GM12878 (cell line): ENCODE measurements around the gene TKT. TPM values are rescaled to one million over a fixed set of nuclear protein-coding genes. Genes with fewer than 3 reads are reported as not detected.

Experiments used
- CHD1 ChIP-seq: IDR thresholded peaks from 2 replicates; pipeline ENCODE4 v1.6.1; 2012; ENCODE audit warnings: low read depth, low read length, improper control_type of control experiment
- MTA2 ChIP-seq: fragments of 450-650 bp; IDR thresholded peaks from 2 replicates; pipeline ENCODE4 v1.6.1; 2016; ENCODE audit warnings: low read depth, mild to moderate bottlenecking, moderate library complexity
- NFIC ChIP-seq: IDR thresholded peaks from 2 replicates; pipeline ENCODE4 v1.6.1; 2012; ENCODE audit warnings: low read depth, mild to moderate bottlenecking, inconsistent platforms, low read length, moderate library complexity
- NR2C1 ChIP-seq: fragments of 450-650 bp; IDR thresholded peaks from 2 replicates; pipeline ENCODE4 v1.6.1; 2017; ENCODE audit warnings: antibody characterized with exemption, mild to moderate bottlenecking, moderate library complexity
- SMC3 ChIP-seq: IDR thresholded peaks from 2 replicates; pipeline ENCODE4 v1.6.1; 2011; ENCODE audit warnings: low read length, improper control_type of control experiment, borderline replicate concordance
- SPI1 ChIP-seq: IDR thresholded peaks from 2 replicates; pipeline ENCODE4 v1.6.1; 2011; ENCODE audit warnings: low read depth, mild to moderate bottlenecking, low read length, moderate library complexity, borderline replicate concordance; ENCODE audit not compliant: insufficient read depth
- TARDBP ChIP-seq: IDR thresholded peaks from 2 replicates; pipeline ENCODE4 v1.6.1; 2016; ENCODE audit warnings: borderline replicate concordance
- TCF3 ChIP-seq: IDR thresholded peaks from 2 replicates; pipeline ENCODE4 v1.6.1; 2012; ENCODE audit warnings: low read depth, mild to moderate bottlenecking, low read length, borderline replicate concordance; ENCODE audit not compliant: insufficient read depth
- polyA plus RNA-seq, 11 experiments: library from polyadenylated mRNA; depleted of rRNA in 4 of 11; unstranded in 6 of 11; stranded (reverse) in 5 of 11; fragments of >200 nt; fragmentation: Nextera tagmentation in 4 of 11; fragmentation: Illumina TruSeq in 1 of 11; extraction: Ambion mirVana in 4 of 11; extraction: Trizol in 1 of 11; gene quantifications; 1 replicate in 1 of 11; 2 replicates in 10 of 11; pipeline versions ENCODE4 v1.2.1 to v1.2.3, GENCODE V29; 2011 to 2016; ENCODE audit warnings: inconsistent platforms in 2 of 11, missing spikeins in 2 of 11, low read depth in 1 of 11
- total RNA-seq, 4 experiments: library from RNA; depleted of rRNA in 3 of 4; stranded (reverse); fragments of >200 nt in 3 of 4; fragmentation: Illumina TruSeq in 1 of 4; extraction: Trizol in 1 of 4; gene quantifications; 2 replicates each; pipeline versions ENCODE4 v1.2.1 to v1.2.3, GENCODE V29; 2013 to 2021
- TF ChIP-seq, protein P1 (sequence below): fragments of 450-650 bp; IDR thresholded peaks from 2 replicates; pipeline ENCODE4 v1.6.1; 2016; ENCODE audit warnings: mild to moderate bottlenecking
- TF ChIP-seq, protein P2 (sequence below): fragments of 450-650 bp; IDR thresholded peaks from 2 replicates; pipeline ENCODE4 v1.6.1; 2018; ENCODE audit warnings: borderline replicate concordance, mild to moderate bottlenecking; ENCODE audit not compliant: partially characterized antibody
- TF ChIP-seq, protein P3 (sequence below): IDR thresholded peaks from 2 replicates; pipeline ENCODE4 v1.6.1; 2011; ENCODE audit warnings: borderline replicate concordance, low read depth, mild to moderate bottlenecking, moderate library complexity, mixed read lengths, low read length; ENCODE audit not compliant: insufficient read depth; ENCODE audit errors: extremely low read length
- TF ChIP-seq, protein P4 (sequence below): fragments of 450-650 bp; IDR thresholded peaks from 2 replicates; pipeline ENCODE4 v1.6.1; 2016; ENCODE audit warnings: mild to moderate bottlenecking
- TF ChIP-seq, protein P5 (sequence below): fragments of 450-650 bp; formaldehyde crosslinking; IDR thresholded peaks from 2 replicates; pipeline ENCODE4 v1.5.0; 2022; ENCODE audit warnings: mild to moderate bottlenecking, missing genetic modification characterization
- TF ChIP-seq, protein P6 (sequence below): fragments of 450-650 bp; IDR thresholded peaks from 2 replicates; pipeline ENCODE4 v1.6.1; 2017; ENCODE audit warnings: antibody characterized with exemption, mild to moderate bottlenecking, moderate library complexity

TKT gene
- total and polyA plus RNA-seq, 10 of the 15 experiments (the other 5 are each of a cell fraction or from before 2014, with no cell fraction given) = 56.4 to 385 (median 143) TPM

DNA sequence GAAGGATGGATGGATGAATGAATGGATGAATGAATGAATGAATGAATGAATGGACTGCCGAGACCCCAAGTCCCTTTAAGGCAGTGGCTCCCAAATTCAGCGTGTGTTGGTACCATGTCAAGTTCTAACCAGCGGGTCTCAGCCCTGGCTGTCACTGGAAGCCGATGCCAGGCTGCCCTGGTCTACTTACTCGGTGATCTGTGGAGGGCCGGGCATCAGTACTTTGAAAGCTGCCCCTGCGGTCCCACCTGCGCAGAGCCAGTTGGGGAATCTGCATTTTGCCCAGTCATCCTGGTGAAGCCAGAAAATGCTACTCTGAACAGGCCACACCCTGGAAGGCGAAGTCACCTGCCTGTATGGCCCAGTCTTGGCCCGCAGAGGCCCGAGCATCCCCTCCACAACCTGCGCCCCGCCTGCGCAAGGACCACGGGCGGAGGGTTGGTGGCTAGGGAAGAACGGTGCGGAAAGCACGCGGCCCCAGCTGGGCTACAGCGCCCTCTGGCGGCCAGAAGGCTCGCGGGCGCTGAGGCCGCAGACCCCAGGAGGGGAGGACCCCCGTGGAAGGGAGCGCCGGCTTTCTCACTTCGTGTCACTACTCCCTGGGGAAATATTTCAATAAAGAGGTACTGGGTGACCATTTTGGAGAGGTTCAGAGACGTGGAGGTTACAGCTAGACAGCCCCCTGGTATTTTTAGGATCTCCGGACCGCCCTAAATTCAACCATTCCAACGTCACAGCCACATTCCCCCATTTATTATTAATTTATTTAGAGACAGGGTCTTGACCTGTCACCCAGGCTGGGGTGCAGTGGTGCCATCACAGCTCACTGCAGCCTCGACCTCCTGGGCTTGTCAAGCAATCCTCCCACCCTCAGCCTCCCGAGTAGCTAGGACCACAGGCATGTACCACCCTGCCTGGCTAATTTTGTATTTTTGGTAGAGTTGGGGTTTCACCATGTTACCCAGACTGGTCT, 59.9 kb downstream of the TKT start (continued):
- TF ChIP-seq SMC3 = peak; percentile 95
- TF ChIP-seq TARDBP = no peak
- TF ChIP-seq CHD1 = no peak
- TF ChIP-seq, protein P1, sequence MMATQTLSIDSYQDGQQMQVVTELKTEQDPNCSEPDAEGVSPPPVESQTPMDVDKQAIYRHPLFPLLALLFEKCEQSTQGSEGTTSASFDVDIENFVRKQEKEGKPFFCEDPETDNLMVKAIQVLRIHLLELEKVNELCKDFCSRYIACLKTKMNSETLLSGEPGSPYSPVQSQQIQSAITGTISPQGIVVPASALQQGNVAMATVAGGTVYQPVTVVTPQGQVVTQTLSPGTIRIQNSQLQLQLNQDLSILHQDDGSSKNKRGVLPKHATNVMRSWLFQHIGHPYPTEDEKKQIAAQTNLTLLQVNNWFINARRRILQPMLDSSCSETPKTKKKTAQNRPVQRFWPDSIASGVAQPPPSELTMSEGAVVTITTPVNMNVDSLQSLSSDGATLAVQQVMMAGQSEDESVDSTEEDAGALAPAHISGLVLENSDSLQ = no peak
- TF ChIP-seq, protein P2, sequence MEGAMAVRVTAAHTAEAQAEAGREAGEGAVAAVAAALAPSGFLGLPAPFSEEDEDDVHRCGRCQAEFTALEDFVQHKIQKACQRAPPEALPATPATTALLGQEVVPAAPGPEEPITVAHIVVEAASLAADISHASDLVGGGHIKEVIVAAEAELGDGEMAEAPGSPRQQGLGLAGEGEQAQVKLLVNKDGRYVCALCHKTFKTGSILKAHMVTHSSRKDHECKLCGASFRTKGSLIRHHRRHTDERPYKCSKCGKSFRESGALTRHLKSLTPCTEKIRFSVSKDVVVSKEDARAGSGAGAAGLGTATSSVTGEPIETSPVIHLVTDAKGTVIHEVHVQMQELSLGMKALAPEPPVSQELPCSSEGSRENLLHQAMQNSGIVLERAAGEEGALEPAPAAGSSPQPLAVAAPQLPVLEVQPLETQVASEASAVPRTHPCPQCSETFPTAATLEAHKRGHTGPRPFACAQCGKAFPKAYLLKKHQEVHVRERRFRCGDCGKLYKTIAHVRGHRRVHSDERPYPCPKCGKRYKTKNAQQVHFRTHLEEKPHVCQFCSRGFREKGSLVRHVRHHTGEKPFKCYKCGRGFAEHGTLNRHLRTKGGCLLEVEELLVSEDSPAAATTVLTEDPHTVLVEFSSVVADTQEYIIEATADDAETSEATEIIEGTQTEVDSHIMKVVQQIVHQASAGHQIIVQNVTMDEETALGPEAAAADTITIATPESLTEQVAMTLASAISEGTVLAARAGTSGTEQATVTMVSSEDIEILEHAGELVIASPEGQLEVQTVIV = no peak
- TF ChIP-seq, protein P3, sequence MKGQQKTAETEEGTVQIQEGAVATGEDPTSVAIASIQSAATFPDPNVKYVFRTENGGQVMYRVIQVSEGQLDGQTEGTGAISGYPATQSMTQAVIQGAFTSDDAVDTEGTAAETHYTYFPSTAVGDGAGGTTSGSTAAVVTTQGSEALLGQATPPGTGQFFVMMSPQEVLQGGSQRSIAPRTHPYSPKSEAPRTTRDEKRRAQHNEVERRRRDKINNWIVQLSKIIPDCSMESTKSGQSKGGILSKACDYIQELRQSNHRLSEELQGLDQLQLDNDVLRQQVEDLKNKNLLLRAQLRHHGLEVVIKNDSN = no peak
- TF ChIP-seq, protein P4, sequence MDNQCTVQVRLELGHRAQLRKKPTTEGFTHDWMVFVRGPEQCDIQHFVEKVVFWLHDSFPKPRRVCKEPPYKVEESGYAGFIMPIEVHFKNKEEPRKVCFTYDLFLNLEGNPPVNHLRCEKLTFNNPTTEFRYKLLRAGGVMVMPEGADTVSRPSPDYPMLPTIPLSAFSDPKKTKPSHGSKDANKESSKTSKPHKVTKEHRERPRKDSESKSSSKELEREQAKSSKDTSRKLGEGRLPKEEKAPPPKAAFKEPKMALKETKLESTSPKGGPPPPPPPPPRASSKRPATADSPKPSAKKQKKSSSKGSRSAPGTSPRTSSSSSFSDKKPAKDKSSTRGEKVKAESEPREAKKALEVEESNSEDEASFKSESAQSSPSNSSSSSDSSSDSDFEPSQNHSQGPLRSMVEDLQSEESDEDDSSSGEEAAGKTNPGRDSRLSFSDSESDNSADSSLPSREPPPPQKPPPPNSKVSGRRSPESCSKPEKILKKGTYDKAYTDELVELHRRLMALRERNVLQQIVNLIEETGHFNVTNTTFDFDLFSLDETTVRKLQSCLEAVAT = no peak
- TF ChIP-seq TCF3 = peak; percentile 78; the same call in 1 of the 2 replicates
- TF ChIP-seq NFIC = no peak
- TF ChIP-seq NR2C1 = no peak
- TF ChIP-seq, protein P5, sequence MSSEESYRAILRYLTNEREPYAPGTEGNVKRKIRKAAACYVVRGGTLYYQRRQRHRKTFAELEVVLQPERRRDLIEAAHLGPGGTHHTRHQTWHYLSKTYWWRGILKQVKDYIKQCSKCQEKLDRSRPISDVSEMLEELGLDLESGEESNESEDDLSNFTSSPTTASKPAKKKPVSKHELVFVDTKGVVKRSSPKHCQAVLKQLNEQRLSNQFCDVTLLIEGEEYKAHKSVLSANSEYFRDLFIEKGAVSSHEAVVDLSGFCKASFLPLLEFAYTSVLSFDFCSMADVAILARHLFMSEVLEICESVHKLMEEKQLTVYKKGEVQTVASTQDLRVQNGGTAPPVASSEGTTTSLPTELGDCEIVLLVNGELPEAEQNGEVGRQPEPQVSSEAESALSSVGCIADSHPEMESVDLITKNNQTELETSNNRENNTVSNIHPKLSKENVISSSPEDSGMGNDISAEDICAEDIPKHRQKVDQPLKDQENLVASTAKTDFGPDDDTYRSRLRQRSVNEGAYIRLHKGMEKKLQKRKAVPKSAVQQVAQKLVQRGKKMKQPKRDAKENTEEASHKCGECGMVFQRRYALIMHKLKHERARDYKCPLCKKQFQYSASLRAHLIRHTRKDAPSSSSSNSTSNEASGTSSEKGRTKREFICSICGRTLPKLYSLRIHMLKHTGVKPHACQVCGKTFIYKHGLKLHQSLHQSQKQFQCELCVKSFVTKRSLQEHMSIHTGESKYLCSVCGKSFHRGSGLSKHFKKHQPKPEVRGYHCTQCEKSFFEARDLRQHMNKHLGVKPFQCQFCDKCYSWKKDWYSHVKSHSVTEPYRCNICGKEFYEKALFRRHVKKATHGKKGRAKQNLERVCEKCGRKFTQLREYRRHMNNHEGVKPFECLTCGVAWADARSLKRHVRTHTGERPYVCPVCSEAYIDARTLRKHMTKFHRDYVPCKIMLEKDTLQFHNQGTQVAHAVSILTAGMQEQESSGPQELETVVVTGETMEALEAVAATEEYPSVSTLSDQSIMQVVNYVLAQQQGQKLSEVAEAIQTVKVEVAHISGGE (CRISPR knock-in tag) = no peak
- TF ChIP-seq, protein P6, sequence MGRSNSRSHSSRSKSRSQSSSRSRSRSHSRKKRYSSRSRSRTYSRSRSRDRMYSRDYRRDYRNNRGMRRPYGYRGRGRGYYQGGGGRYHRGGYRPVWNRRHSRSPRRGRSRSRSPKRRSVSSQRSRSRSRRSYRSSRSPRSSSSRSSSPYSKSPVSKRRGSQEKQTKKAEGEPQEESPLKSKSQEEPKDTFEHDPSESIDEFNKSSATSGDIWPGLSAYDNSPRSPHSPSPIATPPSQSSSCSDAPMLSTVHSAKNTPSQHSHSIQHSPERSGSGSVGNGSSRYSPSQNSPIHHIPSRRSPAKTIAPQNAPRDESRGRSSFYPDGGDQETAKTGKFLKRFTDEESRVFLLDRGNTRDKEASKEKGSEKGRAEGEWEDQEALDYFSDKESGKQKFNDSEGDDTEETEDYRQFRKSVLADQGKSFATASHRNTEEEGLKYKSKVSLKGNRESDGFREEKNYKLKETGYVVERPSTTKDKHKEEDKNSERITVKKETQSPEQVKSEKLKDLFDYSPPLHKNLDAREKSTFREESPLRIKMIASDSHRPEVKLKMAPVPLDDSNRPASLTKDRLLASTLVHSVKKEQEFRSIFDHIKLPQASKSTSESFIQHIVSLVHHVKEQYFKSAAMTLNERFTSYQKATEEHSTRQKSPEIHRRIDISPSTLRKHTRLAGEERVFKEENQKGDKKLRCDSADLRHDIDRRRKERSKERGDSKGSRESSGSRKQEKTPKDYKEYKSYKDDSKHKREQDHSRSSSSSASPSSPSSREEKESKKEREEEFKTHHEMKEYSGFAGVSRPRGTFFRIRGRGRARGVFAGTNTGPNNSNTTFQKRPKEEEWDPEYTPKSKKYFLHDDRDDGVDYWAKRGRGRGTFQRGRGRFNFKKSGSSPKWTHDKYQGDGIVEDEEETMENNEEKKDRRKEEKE = no peak
- TF ChIP-seq SPI1 = no peak
- TF ChIP-seq MTA2 = no peak
